ENCODE data around the gene ZNF429. TPM values are rescaled to one million over a fixed set of nuclear protein-coding genes. Genes with fewer than 3 reads are reported as not detected.
"Not testable (repeated sequence)": the region's sequence is repeated elsewhere in the genome, so short reads cannot be mapped to it uniquely, and the experiment has no call there.

The ZNF429 gene
- total RNA-seq, 2 donors from 2014 or later = 9.1 to 10.3 TPM

DNA sequence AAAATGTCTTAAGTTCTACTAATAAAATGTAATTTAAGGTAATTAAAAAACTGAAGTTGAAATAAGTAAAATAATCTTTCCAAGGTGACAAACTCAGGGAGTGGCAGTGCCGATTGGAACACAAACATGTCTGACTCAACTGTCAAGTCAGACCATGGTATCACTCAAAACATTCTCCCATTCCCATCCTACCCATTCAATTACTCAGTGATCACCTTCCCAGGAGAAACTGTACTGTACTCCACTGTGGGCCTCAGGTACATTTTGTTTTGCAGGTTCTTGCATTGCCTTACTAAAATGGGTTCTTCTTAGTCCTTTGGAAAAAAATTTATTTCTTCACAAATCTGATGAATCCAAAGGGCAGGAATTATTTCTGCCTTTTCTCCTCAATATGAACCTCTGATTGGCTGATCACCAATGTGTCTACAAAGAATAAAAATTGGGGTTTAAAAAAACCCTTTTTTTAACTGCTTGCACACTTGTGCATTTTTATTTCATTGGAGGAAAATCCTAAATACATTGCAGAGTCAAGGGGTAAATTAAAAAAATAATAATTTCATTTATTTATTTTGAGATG is 96.8 kb downstream of the ZNF429 start:
- DNase-seq (ENCODE audit: low spot score in 2 of 2) = no peak
- Mint-ChIP-seq H3K36me3 (peaks cover 12 to 17% of the 10 kb centered on the region in 2 donors), H3K9me3 (peaks cover 0 to 6% of the 10 kb centered on the region in 2 donors), H3K27ac (no peak overlapping the region)
- no peak for ATAC-seq

DNA sequence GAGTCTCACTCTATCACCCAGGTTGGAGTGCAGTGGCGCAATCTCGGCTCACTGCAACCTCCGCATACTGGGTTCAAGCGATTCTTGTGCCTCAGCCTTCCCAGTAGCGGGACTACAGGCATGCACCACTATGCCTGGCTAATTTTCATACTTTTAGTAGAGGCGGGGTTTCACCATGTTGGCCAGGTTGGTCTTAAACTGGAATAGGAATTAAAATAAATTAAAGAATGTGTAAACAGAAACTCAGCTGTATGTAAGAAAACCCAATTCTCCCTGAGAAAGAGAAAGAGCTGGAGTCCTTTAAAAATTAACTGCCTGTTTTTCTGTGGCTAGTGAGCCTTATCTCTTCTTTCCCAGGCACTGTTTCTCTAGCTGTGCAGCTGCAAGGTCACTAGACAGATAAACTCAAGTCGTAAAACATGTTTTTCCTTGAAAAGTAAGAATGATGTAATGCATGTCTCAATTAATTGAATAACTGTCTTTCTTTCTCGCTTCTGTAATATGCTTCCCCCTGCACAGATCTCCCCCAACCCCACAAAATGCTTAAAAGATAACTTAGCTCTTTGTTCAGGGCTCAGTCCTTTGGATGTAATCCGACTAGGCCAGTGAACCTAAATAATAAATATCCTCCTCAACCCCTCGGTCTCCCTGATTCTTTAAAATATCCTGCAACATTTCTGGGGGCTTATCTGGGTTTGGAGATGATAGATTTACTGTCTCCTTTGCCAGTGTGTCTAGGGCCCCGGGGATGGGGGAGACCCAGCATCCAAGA is 97.4 kb downstream of the ZNF429 start:
- Mint-ChIP-seq H3K36me3 (peaks cover 12 to 17% of the 10 kb centered on the region in 2 donors), H3K27ac (peak overlapping the region; percentile 32 to 86)
- not testable (repeated sequence) for H3K9me3 Mint-ChIP-seq; ATAC-seq; DNase-seq (ENCODE audit: low spot score in 2 of 2)

DNA sequence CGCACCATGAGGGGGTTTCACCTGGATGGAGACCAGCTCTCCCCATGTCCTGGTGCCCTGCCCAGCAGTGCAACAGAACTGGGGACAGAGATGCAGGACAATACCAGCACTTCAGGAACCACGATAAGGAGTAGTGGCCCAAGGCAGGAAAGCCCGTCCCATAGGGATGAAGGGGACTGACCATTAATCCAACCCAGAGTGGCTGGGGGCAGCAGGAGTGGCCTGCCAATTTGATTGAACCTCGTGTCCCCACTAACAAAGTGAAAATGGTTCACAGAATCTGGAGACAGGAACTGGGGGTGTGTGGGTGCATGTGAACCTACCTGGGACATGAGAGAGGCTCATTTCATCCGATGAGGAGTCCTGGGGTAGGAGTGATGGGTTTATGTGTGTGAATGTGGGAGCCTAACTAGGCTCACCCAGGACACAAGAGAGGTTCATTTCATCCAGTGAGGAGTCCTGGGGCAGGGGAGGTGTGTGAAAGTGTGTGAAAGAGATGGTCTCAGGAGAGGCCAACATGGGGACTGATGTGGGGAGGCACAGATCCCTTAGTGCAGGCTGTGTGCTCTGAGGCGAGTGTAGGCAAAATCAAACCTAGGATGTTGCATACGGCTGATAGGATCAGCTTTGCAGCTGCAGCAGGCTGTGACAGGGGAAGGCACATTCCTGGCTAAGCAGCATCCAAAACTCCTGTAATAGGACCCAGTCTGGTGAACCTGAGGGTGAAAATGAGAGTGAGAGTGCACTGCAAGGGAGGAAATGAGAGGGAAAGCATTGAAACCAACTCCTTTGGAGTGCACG is 98.2 kb downstream of the ZNF429 start:
- Mint-ChIP-seq H3K36me3 (peaks cover 12 to 17% of the 10 kb centered on the region in 2 donors), H3K9me3 (peaks cover 0 to 6% of the 10 kb centered on the region in 2 donors), H3K27ac (peak overlapping the region; percentile 86 to 89)
- ATAC-seq (peak in 1 of 2 donors; percentile 48), DNase-seq (ENCODE audit: low spot score in 2 of 2) (no peak)

DNA sequence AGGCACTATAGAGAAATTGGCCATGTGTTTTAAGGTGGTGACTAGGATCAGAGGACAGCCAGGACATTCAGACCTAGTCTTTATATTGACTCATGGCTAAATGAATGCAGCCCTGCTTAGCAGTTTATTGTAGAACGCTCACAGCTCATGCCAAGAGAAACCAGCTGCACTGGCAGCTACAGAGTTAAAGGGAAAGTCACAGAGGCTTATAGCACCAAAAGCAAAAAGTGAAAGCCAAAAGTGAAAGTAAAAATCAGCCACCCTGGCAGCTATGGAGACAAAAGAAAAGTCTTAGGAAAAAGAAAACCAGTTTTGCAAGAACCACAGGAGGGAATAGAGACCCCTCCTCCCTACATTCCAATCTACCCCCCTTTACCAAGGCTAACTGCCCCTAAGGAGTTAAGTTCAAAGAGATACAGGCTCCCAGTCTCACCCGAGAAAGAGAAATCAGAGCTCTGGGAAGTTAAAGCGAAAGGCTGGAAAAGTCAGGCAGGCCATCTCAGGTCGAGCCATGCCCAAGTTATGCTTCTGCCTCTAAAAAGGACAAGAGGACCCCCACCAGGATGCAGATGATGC is 99.0 kb downstream of the ZNF429 start:
- peaks cover 12 to 17% of the 10 kb centered on the region in 2 donors for H3K36me3 Mint-ChIP-seq
- peaks cover 0 to 6% of the 10 kb centered on the region in 2 donors for H3K9me3 Mint-ChIP-seq
- DNase-seq (ENCODE audit: low spot score in 2 of 2) (no peak), ATAC-seq (peak in 1 of 2 donors; percentile 69)
- H3K27ac Mint-ChIP-seq = peak overlapping the region; percentile 86 to 89

Other genes starting within 250 kb of the ZNF429 start
- 10 to 100 TPM in 1 of 2 donors, 1 to 10 TPM in 1; 9.8 to 12.2 TPM for gene ZNF708, start 176.2 kb upstream of the ZNF429 start, total RNA-seq
- 10 to 100 TPM; 12.4 to 15.5 TPM for gene ZNF738, start 146.6 kb upstream of the ZNF429 start, total RNA-seq
- 10 to 100 TPM; 16.1 to 19.4 TPM for gene ZNF493, start 108.5 kb upstream of the ZNF429 start, total RNA-seq

Measured in activated naive CD4-positive, alpha-beta T cell treated with anti-CD3 and anti-CD28 coated beads, Interleukin-2, amount 50 U/mL, for 72 hours (primary cell).